Panc1 (cell line): ENCODE results near the gene PGS1. TPM values are rescaled to one million over a fixed set of nuclear protein-coding genes. Genes with fewer than 3 reads are reported as not detected.

Experiments used
- ATAC-seq: fragments of 200-7000 bp; cut with Tn5 transposase; 2 replicates; pipeline ENCODE4 v1.9.1; 2020; ENCODE audit warnings: mild to moderate bottlenecking, moderate library complexity
- BruUV-seq: library from RNA; stranded (reverse); fragments of 400-500 nt; replicated peaks from 2 replicates; lab custom pipeline; 2021; lab: Mats Ljungman, UMichigan
- CTCF ChIA-PET: fragments of 300-600 bp; sonication (Branson Sonifier 250); formaldehyde crosslinking; loops from one replicate; lab custom pipeline; 2022; ENCODE audit warnings: antibody characterized with exemption; lab: Charles Lee
- POLR2A ChIA-PET: fragments of 300-600 bp; sonication (Branson Sonifier 250); formaldehyde crosslinking; loops from one replicate; lab custom pipeline; 2022; ENCODE audit warnings: antibody characterized with exemption; lab: Charles Lee
- DNase-seq: peaks from one replicate; pipeline ENCODE4 v3.0.0-alpha.2; 2010; ENCODE audit warnings: low read depth, low spot score
- H3K27ac ChIP-seq: 2 replicates; pipeline ENCODE4 v1.5.1; 2011; ENCODE audit warnings: mild to moderate bottlenecking, low read length, inconsistent platforms
- H3K27me3 ChIP-seq: fragments of 200-500 bp; sonication (Bioruptor generic); 2 replicates; pipeline ENCODE4 v1.6.0; 2014; ENCODE audit warnings: low read length, inconsistent platforms; ENCODE audit not compliant: control insufficient read depth, insufficient read depth
- H3K36me3 ChIP-seq: fragments of 200-500 bp; sonication (Bioruptor generic); 2 replicates; pipeline ENCODE4 v1.5.1; 2014; ENCODE audit warnings: inconsistent platforms, mild to moderate bottlenecking, low read length, moderate library complexity; ENCODE audit not compliant: control insufficient read depth, insufficient read depth
- H3K4me1 ChIP-seq: 2 replicates; pipeline ENCODE4 v1.5.1; 2011; ENCODE audit warnings: inconsistent platforms, mild to moderate bottlenecking, low read length, moderate library complexity; ENCODE audit not compliant: control insufficient read depth, insufficient read depth
- H3K4me3 ChIP-seq, 2 experiments: 2 replicates each; pipeline ENCODE4 v1.5.1; 2011 to 2012; ENCODE audit warnings: low read depth in 2 of 2, low read length in 2 of 2, mild to moderate bottlenecking in 2 of 2, inconsistent platforms in 1 of 2, moderate library complexity in 1 of 2
- H3K9me3 ChIP-seq: fragments of 200-500 bp; sonication (Bioruptor generic); 2 replicates; pipeline ENCODE4 v1.5.1; 2014; ENCODE audit warnings: low read depth, mild to moderate bottlenecking, inconsistent platforms, low read length, moderate library complexity; ENCODE audit not compliant: control insufficient read depth, insufficient read depth
- POLR2AphosphoS5 ChIP-seq: IDR thresholded peaks from 2 replicates; pipeline ENCODE4 v1.6.1; 2012; ENCODE audit warnings: mild to moderate bottlenecking, low read depth, low read length, moderate library complexity
- SIN3A ChIP-seq: IDR thresholded peaks from 2 replicates; pipeline ENCODE4 v1.6.1; 2012; ENCODE audit warnings: low read depth, mild to moderate bottlenecking, low read length, moderate library complexity, borderline replicate concordance; ENCODE audit not compliant: insufficient read depth
- TCF7L2 ChIP-seq: IDR thresholded peaks from 2 replicates; pipeline ENCODE4 v1.6.1; 2011; ENCODE audit warnings: mild to moderate bottlenecking, low read depth, low read length, inconsistent platforms
- in situ Hi-C: cut with HindIII; loops from 2 replicates; pipeline ENCODE4 v1.10.0; 2016; ENCODE audit warnings: low sequenced_read_pairs, low pct_unique_long_range_greater_than_20kb
- intact Hi-C: fragments of 100-400 bp; cut with micrococcal nuclease; formaldehyde crosslinking; loops from one replicate; pipeline ENCODE4 v1.10.0; 2022; ENCODE audit not compliant: unreplicated experiment
- total RNA-seq: library from RNA; stranded (reverse); gene quantifications from one replicate; pipeline ENCODE4 v1.2.1, GENCODE V29; 2021; ENCODE audit not compliant: unreplicated experiment
- TF ChIP-seq, protein P1 (sequence below): fragments of 450-650 bp; IDR thresholded peaks from 2 replicates; pipeline ENCODE4 v1.5.1; 2017; ENCODE audit warnings: mild to moderate bottlenecking
- TF ChIP-seq, protein P2 (sequence below), 2 experiments: IDR thresholded peaks; 2 replicates each; pipeline ENCODE4 v1.6.1; 2011 to 2012; ENCODE audit warnings: low read depth in 2 of 2, control low read depth in 1 of 2, low read length in 1 of 2, mild to moderate bottlenecking in 1 of 2, moderate library complexity in 1 of 2; ENCODE audit not compliant: insufficient read depth in 1 of 2

PGS1 gene
- total RNA-seq, 1 experiment from 2014 or later: 47.5 TPM

DNA sequence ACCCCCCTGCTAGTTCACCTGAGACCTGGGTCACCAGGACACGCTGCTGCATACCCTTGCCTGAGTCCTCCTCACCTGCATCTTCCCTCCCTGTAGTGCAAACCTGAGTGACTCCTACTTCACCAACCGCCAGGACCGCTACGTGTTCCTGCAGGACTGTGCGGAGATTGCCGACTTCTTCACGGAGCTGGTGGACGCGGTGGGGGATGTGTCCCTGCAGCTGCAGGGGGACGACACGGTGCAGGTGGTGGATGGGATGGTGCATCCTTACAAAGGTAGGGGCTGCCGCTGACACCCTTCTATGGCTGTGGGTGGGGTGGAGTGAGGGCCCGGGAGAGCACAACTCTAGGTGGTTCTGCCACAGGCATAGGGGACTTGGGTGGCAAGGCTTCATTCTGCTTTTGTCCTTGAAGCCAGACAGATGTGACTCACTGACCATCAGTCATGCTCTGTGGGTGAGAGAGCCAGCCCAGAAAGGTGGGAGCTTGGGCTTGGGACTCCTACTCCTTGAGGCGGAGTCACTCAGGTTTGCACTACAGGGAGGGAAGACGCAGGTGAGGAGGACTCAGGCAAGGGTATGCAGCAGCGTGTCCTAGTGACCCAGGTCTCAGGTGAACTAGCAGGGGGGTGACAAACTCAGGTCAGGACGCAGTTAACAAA lies 22.3 kb downstream of the PGS1 start:
- CTCF ChIA-PET: interaction anchor here (0.5 to 1.1 kb wide), 2 partner anchors 21 to 219 kb away, joined by 3 to 10 read pairs; no protein-coding TSS in a partner anchor
- no peak for DNase-seq
- intact Hi-C loops (no loop called here), in situ Hi-C loops (no loop called here)
- BruUV-seq: no TSS peak
- no peaks in the 10 kb centered on the region for H3K9me3 ChIP-seq
- POLR2A ChIA-PET: interaction anchor here (0.6 kb wide), 1 partner anchor 167 kb away, joined by 4 read pairs; no protein-coding TSS in a partner anchor
- peak; percentile 26; the same call in 1 of the 2 replicates for ATAC-seq
- peaks cover 17% of the 10 kb centered on the region for H3K36me3 ChIP-seq
- H3K4me1 ChIP-seq: no peaks in the 10 kb centered on the region
- H3K4me3 ChIP-seq: no peak overlapping the region
- H3K27me3 ChIP-seq: no peaks in the 10 kb centered on the region
- H3K27ac ChIP-seq: no peak overlapping the region
- no peak for TF ChIP-seq TCF7L2
- TF ChIP-seq, protein P1, sequence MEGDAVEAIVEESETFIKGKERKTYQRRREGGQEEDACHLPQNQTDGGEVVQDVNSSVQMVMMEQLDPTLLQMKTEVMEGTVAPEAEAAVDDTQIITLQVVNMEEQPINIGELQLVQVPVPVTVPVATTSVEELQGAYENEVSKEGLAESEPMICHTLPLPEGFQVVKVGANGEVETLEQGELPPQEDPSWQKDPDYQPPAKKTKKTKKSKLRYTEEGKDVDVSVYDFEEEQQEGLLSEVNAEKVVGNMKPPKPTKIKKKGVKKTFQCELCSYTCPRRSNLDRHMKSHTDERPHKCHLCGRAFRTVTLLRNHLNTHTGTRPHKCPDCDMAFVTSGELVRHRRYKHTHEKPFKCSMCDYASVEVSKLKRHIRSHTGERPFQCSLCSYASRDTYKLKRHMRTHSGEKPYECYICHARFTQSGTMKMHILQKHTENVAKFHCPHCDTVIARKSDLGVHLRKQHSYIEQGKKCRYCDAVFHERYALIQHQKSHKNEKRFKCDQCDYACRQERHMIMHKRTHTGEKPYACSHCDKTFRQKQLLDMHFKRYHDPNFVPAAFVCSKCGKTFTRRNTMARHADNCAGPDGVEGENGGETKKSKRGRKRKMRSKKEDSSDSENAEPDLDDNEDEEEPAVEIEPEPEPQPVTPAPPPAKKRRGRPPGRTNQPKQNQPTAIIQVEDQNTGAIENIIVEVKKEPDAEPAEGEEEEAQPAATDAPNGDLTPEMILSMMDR: no peak
- no peak for TF ChIP-seq POLR2AphosphoS5
- TF ChIP-seq, protein P2, sequence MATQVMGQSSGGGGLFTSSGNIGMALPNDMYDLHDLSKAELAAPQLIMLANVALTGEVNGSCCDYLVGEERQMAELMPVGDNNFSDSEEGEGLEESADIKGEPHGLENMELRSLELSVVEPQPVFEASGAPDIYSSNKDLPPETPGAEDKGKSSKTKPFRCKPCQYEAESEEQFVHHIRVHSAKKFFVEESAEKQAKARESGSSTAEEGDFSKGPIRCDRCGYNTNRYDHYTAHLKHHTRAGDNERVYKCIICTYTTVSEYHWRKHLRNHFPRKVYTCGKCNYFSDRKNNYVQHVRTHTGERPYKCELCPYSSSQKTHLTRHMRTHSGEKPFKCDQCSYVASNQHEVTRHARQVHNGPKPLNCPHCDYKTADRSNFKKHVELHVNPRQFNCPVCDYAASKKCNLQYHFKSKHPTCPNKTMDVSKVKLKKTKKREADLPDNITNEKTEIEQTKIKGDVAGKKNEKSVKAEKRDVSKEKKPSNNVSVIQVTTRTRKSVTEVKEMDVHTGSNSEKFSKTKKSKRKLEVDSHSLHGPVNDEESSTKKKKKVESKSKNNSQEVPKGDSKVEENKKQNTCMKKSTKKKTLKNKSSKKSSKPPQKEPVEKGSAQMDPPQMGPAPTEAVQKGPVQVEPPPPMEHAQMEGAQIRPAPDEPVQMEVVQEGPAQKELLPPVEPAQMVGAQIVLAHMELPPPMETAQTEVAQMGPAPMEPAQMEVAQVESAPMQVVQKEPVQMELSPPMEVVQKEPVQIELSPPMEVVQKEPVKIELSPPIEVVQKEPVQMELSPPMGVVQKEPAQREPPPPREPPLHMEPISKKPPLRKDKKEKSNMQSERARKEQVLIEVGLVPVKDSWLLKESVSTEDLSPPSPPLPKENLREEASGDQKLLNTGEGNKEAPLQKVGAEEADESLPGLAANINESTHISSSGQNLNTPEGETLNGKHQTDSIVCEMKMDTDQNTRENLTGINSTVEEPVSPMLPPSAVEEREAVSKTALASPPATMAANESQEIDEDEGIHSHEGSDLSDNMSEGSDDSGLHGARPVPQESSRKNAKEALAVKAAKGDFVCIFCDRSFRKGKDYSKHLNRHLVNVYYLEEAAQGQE (IDR thresholded peaks at IDR 0.05; ENCODE audit: insufficient read depth in 1 of 2, low read depth in 2 of 2, low read length in 1 of 2): no peak
- no peak for TF ChIP-seq SIN3A

DNA sequence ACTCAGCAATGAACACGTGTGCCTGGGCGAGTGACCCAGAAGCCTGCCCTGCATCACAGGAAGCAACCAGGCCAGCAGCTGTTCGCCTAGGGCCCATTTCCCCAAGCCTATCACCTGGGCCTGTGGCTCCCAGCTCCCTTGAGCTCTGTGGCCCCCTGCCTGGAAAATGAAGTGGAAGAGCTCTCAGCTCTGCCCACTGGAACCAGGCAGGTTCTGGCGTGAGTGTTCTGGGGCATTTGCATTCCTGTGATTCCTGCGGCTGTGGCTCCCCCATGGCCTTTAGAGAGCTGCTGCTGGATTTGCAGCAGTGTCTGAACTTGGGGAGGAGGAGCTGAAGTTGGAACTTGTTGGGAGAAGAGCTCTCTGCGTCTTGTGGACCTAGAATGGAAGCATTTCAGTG lies 22.8 kb downstream of the PGS1 start:
- intact Hi-C loops: no loop called here

More for the DNA sequence above, 22.8 kb downstream of the PGS1 start:
- Histone ChIP-seq H3K4me3 (no peak overlapping the region), H3K36me3 (peaks cover 17% of the 10 kb centered on the region), H3K27me3 (no peaks in the 10 kb centered on the region), H3K27ac (no peak overlapping the region), H3K4me1 (no peaks in the 10 kb centered on the region), H3K9me3 (no peaks in the 10 kb centered on the region)
- ChIA-PET CTCF (interaction anchor here (0.5 to 0.6 kb wide), 2 partner anchors 17 to 219 kb away, joined by 3 to 10 read pairs; no protein-coding TSS in a partner anchor), POLR2A (no interaction called here)
- no peak for DNase-seq
- no peak for ATAC-seq
- in situ Hi-C loops: no loop called here
- BruUV-seq: no TSS peak
- TF ChIP-seq, protein P1: no peak
- TF ChIP-seq TCF7L2 (no peak), SIN3A (no peak), POLR2AphosphoS5 (no peak)
- TF ChIP-seq, protein P2 (IDR thresholded peaks at IDR 0.05; ENCODE audit: insufficient read depth in 1 of 2, low read depth in 2 of 2, low read length in 1 of 2): no peak
